ENCODE measurements around the gene SIAH2. TPM values are rescaled to one million over a fixed set of nuclear protein-coding genes. Genes with fewer than 3 reads are reported as not detected.

Gene SIAH2
- total and polyA plus RNA-seq, 9 of the 15 experiments (the other 6 are each of a cell fraction or from before 2014, with no cell fraction given) = 4.8 to 39.0 (median 29.9) TPM

- TF ChIP-seq, protein P1, sequence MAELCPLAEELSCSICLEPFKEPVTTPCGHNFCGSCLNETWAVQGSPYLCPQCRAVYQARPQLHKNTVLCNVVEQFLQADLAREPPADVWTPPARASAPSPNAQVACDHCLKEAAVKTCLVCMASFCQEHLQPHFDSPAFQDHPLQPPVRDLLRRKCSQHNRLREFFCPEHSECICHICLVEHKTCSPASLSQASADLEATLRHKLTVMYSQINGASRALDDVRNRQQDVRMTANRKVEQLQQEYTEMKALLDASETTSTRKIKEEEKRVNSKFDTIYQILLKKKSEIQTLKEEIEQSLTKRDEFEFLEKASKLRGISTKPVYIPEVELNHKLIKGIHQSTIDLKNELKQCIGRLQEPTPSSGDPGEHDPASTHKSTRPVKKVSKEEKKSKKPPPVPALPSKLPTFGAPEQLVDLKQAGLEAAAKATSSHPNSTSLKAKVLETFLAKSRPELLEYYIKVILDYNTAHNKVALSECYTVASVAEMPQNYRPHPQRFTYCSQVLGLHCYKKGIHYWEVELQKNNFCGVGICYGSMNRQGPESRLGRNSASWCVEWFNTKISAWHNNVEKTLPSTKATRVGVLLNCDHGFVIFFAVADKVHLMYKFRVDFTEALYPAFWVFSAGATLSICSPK (IDR thresholded peaks at IDR 0.05; ENCODE audit: borderline replicate concordance) = no peak
- peak; percentile 80 for TF ChIP-seq MYNN (IDR thresholded peaks at IDR 0.05)
- no peak for TF ChIP-seq MYNN (CRISPR knock-in tag; IDR thresholded peaks at IDR 0.05)
- TF ChIP-seq SMARCC2 (IDR thresholded peaks at IDR 0.05; ENCODE audit: low read depth) = peak; percentile 100
- TF ChIP-seq CHCHD3 (CRISPR knock-in tag; IDR thresholded peaks at IDR 0.05) = no peak
- peak; percentile 100 for TF ChIP-seq ARID2 (IDR thresholded peaks at IDR 0.05)
- no peak for TF ChIP-seq ZBED1 (IDR thresholded peaks at IDR 0.05)
- TF ChIP-seq NEUROD1 (IDR thresholded peaks at IDR 0.05; ENCODE audit: borderline replicate concordance, low read depth, low read length, partially characterized antibody) = no peak
- no peak for TF ChIP-seq TAF15 (IDR thresholded peaks at IDR 0.05; ENCODE audit: low read depth, low read length)
- no peak for TF ChIP-seq POLR2AphosphoS5 (IDR thresholded peaks at IDR 0.05; ENCODE audit: control insufficient read depth, insufficient read depth, low read depth, low read length)
- TF ChIP-seq TFAM (CRISPR knock-in tag; conservative IDR thresholded peaks at IDR 0.05) = no peak
- TF ChIP-seq HMGN3 (IDR thresholded peaks at IDR 0.05; ENCODE audit: borderline replicate concordance, extremely low read depth, insufficient read length, low read depth, low read length) = peak; percentile 31
- no peak for TF ChIP-seq ELF1 (tag; IDR thresholded peaks at IDR 0.05)
- TF ChIP-seq HDAC2 (IDR thresholded peaks at IDR 0.05) = peak; percentile 16; the same call in 1 of the 2 replicates
- no peak for TF ChIP-seq HDAC6 (IDR thresholded peaks at IDR 0.05; ENCODE audit: low read depth, low read length)
- 0 out of 2 replicates have a peak, but pooled peaks have one; percentile 13 for TF ChIP-seq SUPT5H (IDR thresholded peaks at IDR 0.05)
- no peak for TF ChIP-seq RUNX1 (IDR thresholded peaks at IDR 0.05; ENCODE audit: low read depth)
- TF ChIP-seq CREM (IDR thresholded peaks at IDR 0.05; ENCODE audit: low read depth) = peak; percentile 69
- peak; percentile 8; the same call in 1 of the 2 replicates for TF ChIP-seq POLR2H (tag; IDR thresholded peaks at IDR 0.05; ENCODE audit: low read depth)
- TF ChIP-seq KDM1A (IDR thresholded peaks at IDR 0.05) = no peak
- TF ChIP-seq CTBP1 (IDR thresholded peaks at IDR 0.05; ENCODE audit: borderline replicate concordance) = peak; percentile 54
- TF ChIP-seq MNT (conservative IDR thresholded peaks at IDR 0.05) = 0 out of 4 replicates have a peak, but pooled peaks of 1 of the 2 experiments have one; percentile 6
- peak; percentile 31 for TF ChIP-seq BRD9 (IDR thresholded peaks at IDR 0.05; ENCODE audit: low read depth, partially characterized antibody)
- peak in 1 of 2 experiments; percentile 20; a peak in 1 of 4 replicates for TF ChIP-seq SIN3A (IDR thresholded peaks at IDR 0.05; ENCODE audit: borderline replicate concordance in 2 of 2, control insufficient read depth in 1 of 2, low read depth in 2 of 2, low read length in 2 of 2)
- peak; percentile 84 for TF ChIP-seq MYC (IDR thresholded peaks at IDR 0.05; ENCODE audit: low read depth, low read length)
- no peak for TF ChIP-seq MYC (CRISPR knock-in tag; IDR thresholded peaks at IDR 0.05; ENCODE audit: borderline replicate concordance, low read depth)
- no peak for TF ChIP-seq ZNF436 (CRISPR knock-in tag; IDR thresholded peaks at IDR 0.05)
- no peak for TF ChIP-seq HNRNPLL (IDR thresholded peaks at IDR 0.05; ENCODE audit: low read depth, low read length, poor library complexity, severe bottlenecking)
Observed at GRCh38 chr3:150763841-150764483, 993 bp upstream of the SIAH2 start (continued).
